COLO668 (cell line): Measurements from ENCODE around the gene C12orf57.

ENCODE experiments used
- DNase-seq: peaks from one replicate; lab custom pipeline; 2025; ENCODE audit not compliant: unreplicated experiment; lab: John Stamatoyannopoulos, UW

C12orf57 gene

GRCh38 chr12:6917491-6918231 is 26.2 kb upstream of the C12orf57 start:
- DNase-seq = no peak

- no peak for DNase-seq
Observed at GRCh38 chr12:6919588-6919987, 24.2 kb upstream of the C12orf57 start.

GRCh38 chr12:6921539-6921938 is 22.3 kb upstream of the C12orf57 start:
- DNase-seq = no peak

- peak; percentile 8 for DNase-seq
Observed at GRCh38 chr12:6921996-6922946, 21.6 kb upstream of the C12orf57 start.

GRCh38 chr12:6923003-6923732 is 20.7 kb upstream of the C12orf57 start:
- no peak for DNase-seq

- DNase-seq = no peak
Observed at GRCh38 chr12:6923851-6924250, 20.0 kb upstream of the C12orf57 start.

- DNase-seq = no peak
Observed at GRCh38 chr12:6925239-6925539, 18.6 kb upstream of the C12orf57 start.

- DNase-seq = peak; percentile 2
Observed at GRCh38 chr12:6925540-6926279, 18.1 kb upstream of the C12orf57 start.

GRCh38 chr12:6927379-6928021 is 16.3 kb upstream of the C12orf57 start, which contains the start of gene ATN1:
TSS of gene ATN1 (plus strand) at chr12:6927959. CDS start at chr12:6934002, 6,043 bp downstream.
- peak; percentile 45 for DNase-seq

- DNase-seq = peak; percentile 23
Observed at GRCh38 chr12:6928022-6928702, 15.7 kb upstream of the C12orf57 start.

- no peak for DNase-seq
Observed at GRCh38 chr12:6928703-6929407, 15.0 kb upstream of the C12orf57 start.

GRCh38 chr12:6929466-6930452 is 14.1 kb upstream of the C12orf57 start:
- DNase-seq = no peak

GRCh38 chr12:6932766-6933165 is 11.1 kb upstream of the C12orf57 start:
- DNase-seq = no peak

- DNase-seq = no peak
Observed at GRCh38 chr12:6934110-6934509, 9.7 kb upstream of the C12orf57 start.

GRCh38 chr12:6935371-6936193 is 8.2 kb upstream of the C12orf57 start:
- no peak for DNase-seq

- DNase-seq = no peak
Observed at GRCh38 chr12:6936194-6936635, 7.6 kb upstream of the C12orf57 start.
